GM18870 (cell line): Measurements from ENCODE around the gene HRC.
"Not testable (repeated sequence)": the region's sequence is repeated elsewhere in the genome, so short reads cannot be mapped to it uniquely, and the experiment has no call there.

Source experiments
- ATAC-seq: cut with Tn5 transposase; IDR thresholded peaks from one replicate; pipeline ENCODE4 v1.9.1; 2021; ENCODE audit warnings: moderate library complexity; ENCODE audit not compliant: unreplicated experiment

HRC gene

DNA sequence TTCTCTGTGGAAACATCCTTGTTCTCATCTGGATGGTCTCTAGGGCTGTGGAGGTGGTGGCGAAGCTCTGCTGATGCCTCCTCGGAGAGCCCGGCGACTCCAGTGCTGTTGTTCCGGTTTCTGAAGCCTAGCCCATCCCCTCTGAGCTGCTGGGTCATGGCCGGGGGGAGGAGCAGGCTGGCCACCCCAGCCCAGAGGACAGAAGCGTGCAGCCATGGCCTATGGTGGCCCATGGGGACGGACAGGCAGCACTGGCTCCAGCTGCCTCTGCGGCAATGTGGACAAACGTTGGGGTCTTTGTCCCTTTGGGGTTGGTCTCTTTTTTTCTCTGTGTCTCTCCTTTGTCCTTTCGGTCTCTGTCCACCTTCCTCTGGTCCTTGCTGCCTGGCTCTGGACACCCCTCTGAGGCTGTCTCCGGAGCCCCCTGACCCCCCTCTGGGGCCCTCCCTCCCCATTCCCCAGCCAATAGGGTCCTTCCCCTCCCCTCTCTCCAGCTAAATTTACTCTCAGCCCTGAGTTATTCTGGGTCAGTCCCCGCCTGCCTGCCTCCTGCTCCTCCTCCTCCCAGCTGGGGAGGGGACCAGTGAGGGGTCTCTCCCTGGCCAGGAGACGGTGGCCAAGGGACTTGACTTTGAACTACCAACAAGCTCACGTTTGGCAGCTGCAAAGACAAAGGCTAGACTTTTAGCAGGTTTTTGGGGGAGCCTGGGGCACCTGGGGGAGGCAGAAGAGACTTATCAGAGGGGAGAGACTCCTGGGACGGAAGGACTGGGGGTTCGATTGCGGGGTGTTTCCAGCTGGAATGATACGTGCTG, at the start of gene HRC:
Gene HRC, minus strand, starts transcription at position 392 of the 815 bp plus-strand sequence. Its CDS starts 159 bp downstream, at position 233.
- no peak for ATAC-seq

DNA sequence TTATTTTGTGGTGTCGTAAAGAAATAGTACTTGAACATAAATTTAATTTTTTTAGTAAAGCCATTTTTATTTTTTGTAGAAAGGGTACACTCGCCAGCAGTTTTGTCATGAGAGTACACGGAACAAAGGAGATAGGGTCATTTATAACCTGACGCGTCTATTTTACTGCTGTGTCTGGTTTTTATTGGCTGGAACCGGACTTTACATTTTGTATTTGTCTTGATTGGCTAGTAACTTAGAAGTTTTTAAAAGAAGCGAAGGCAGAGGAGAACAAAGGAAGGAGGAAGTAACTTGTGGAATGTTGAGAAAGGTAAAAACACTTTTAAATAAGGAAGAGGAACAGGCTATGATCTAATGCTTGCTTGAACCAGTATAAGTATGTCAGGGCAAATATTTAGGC, 45.8 kb upstream of the HRC start:
- ATAC-seq, result no peak

GRCh38 chr19:49200238-49200862, 45.2 kb upstream of the HRC start:
- ATAC-seq, result no peak

GRCh38 chr19:49196527-49197240, 41.5 kb upstream of the HRC start:
- no peak for ATAC-seq

DNA sequence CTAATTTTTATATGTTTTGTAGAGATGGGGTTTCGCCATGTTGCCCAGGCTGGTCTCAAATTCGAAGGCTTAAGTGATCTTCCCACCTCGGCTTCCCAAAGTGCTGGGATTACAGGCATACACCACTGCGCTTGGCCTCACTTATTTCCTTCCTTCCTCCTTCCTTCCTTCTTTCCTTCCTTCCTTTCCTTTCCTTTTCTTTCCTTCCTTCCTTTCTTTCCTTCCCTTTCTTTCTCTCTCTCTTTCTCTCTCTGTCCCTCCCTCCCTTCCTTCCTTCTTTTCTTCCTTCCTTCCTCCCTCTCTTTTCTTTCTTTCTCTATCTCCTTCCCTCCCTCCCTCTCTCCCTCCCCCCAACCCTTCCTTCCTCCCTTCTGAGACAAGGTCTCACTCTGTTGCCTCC, 39.2 kb upstream of the HRC start:
- ATAC-seq, result no peak

DNA sequence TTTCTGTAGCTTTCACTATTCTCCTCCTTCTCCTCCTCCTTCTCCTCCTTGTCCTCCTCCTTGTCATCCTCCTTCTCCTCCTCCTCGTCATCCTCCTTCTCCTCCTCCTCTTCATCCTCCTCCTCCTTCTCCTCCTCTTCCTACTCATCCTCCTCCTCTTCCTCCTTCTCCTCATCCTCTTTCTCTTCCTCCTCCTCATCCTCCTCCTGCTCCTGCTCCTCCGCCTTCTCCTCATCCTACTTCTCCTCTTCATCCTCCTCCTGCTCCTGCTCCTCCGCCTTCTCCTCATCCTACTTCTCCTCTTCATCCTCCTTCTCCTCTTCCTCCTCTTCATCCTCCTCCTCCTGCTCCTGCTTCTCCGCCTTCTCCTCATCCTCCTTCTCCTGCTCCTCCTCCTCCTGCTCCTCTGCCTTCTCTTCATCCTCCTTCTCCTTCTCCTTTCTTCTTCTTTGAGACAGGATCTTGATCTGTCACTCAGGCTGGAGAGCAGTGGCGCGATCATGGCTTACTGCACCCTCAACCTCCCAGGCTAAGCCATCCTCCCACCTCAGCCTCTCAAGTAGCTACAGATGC, 38.7 kb upstream of the HRC start:
- ATAC-seq, result no peak

DNA sequence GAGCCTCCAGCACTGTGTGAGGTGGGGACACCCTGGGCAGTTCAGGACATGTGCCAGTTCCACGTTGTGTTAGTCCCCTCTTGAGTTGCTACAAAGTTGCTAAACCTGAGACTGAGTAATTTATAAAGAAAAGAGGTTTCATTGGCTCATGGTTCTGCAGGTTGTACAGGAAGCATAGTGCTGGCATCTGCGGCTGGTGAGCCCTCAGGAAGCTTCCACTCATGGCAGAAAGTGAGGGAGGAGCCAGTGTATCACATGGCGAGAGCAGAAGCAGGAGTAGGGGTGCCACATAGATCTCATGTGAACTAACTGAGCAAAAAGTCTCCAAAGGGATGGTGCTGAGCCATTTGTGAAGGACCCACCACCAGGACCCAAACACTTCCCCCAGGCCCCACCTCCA, 35.6 kb upstream of the HRC start:
- no peak for ATAC-seq

GRCh38 chr19:49189259-49189658, 34.1 kb upstream of the HRC start:
- ATAC-seq, result no peak

- no peak for ATAC-seq
These were observed 33.5 kb upstream of the HRC start for GRCh38 chr19:49188626-49189200.

DNA sequence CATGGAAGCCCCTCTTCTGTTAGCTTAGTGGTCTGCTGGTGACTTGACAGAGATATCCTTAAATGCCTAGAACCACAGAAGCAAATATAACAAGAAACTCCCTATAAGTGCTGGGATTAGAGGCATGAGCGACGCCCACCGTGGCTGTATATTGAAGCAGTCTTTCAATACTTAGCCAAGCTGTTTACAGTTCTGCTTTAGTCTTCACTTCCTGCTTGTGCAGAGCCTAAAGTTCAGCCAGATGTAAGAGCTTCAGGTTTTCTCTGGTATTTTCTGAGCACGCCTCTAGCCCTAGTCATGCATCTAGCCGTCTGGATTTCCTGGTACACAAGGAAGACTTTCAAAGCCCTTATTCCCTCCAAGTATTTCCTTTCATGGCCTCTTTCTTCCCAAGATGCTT, 30.9 kb upstream of the HRC start:
- ATAC-seq, result no peak

GRCh38 chr19:49182848-49183375, 27.7 kb upstream of the HRC start:
- ATAC-seq, result no peak

- not testable (repeated sequence) for ATAC-seq
These were observed 27.0 kb upstream of the HRC start for GRCh38 chr19:49182010-49182847.

DNA sequence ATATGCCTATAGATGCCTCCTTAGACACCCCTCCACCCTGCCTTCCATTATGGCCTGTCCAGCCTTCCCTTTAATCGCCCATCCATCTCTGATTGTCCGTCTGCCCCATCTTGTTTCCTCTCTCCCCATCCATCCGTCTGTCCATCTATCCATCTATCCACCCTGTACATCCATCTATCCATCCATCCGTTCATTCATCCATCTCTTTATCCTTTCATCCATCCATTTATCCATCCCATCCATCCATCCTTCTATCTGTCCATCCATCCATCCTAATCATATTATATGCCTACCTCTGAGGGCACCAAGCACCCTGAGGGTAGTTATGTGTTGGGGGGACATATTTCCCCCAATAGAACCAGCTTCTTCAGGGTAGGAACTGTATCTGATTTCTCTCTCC, 25.5 kb upstream of the HRC start:
- no peak for ATAC-seq

GRCh38 chr19:49173198-49173597, 18.0 kb upstream of the HRC start:
- ATAC-seq, result no peak

DNA sequence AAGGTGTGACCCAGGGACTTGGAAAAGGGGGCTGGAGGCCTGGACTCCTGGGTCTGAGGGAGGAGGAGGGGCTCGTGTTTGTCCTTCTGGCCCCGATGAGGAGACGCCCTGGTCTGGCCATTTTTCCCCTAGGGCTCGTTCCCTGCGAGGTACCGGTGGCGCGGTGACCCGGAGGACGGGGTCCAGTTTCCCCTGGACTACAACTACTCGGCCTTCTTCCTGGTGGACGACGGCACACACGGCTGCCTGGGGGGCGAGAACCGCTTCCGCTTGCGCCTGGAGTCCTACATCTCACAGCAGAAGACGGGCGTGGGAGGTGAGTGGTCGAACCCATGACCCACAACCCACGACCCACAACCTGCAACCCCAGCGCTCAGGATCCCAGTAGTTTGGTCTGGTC, 13.2 kb upstream of the HRC start:
- ATAC-seq, result no peak

DNA sequence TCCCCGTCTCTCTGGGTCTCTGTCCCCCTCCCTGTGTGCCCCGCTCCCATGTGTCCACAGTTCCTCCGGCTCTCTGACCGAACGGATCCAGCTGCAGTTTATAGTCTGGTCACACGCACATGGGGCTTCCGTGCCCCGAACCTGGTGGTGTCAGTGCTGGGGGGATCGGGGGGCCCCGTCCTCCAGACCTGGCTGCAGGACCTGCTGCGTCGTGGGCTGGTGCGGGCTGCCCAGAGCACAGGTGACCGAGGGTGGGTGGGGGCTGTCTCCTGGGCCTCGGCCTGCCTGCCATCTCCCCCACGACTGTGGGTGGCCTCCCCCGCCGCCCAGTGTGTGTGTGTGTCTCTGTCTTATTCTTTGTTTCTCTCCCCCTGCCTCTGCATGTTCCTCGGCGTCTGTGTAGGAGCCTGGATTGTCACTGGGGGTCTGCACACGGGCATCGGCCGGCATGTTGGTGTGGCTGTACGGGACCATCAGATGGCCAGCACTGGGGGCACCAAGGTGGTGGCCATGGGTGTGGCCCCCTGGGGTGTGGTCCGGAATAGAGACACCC, 12.7 kb upstream of the HRC start:
- no peak for ATAC-seq

- no peak for ATAC-seq
These were observed 10.7 kb upstream of the HRC start for GRCh38 chr19:49165865-49166301.

- ATAC-seq, result no peak
These were observed 10.0 kb upstream of the HRC start for GRCh38 chr19:49165111-49165750.

GRCh38 chr19:49161987-49162386, 6.8 kb upstream of the HRC start:
- no peak for ATAC-seq
